GM12878 (cell line): ENCODE measurements around the gene SVEP1. TPM values are rescaled to one million over a fixed set of nuclear protein-coding genes. Genes with fewer than 3 reads are reported as not detected.

ENCODE experiments used
- ATAC-seq: fragments of 200-7000 bp; cut with Tn5 transposase; 3 replicates; pipeline ENCODE4 v1.9.1; 2020; ENCODE audit warnings: mild to moderate bottlenecking, moderate library complexity
- BruUV-seq: library from RNA; stranded (reverse); fragments of 400-500 nt; replicated peaks from 2 replicates; lab custom pipeline; 2021; lab: Mats Ljungman, UMichigan
- CTCF ChIA-PET: fragments of 300-600 bp; sonication (Branson Sonifier 250); formaldehyde crosslinking; extraction: SDS; loops from one replicate; lab custom pipeline; 2021; ENCODE audit warnings: inconsistent platforms; lab: Yijun Ruan, JAX
- POLR2A ChIA-PET: fragments of 350-600 bp; formaldehyde crosslinking; extraction: SDS; loops from one replicate; lab custom pipeline; 2021; ENCODE audit warnings: inconsistent platforms; lab: Charles Lee
- RAD21 ChIA-PET: fragments of 300-600 bp; sonication (Branson Sonifier 250); formaldehyde crosslinking; loops from one replicate; lab custom pipeline; 2023; ENCODE audit warnings: antibody characterized with exemption; ENCODE audit not compliant: unreplicated experiment; lab: Charles Lee
- SMC1A ChIA-PET: fragments of 300-600 bp; sonication (Branson Sonifier 250); formaldehyde crosslinking; loops from one replicate; lab custom pipeline; 2023; ENCODE audit not compliant: unreplicated experiment, uncharacterized antibody; lab: Charles Lee
- DNase-seq: peaks from one replicate; pipeline ENCODE4 v3.0.0-alpha.2; 2011; ENCODE audit warnings: low read depth, low spot score
- FAIRE-seq: peaks from 3 replicates; lab custom pipeline; 2011; peaks lifted over from hg19 to GRCh38; lab: Jason Lieb, UNC
- H2AFZ ChIP-seq: 2 replicates; pipeline ENCODE4 v1.6.0; 2011; ENCODE audit warnings: low read depth, low read length, control low read depth; ENCODE audit not compliant: control insufficient read depth
- H3K27ac ChIP-seq: 2 replicates; pipeline ENCODE4 v1.5.1; 2011; ENCODE audit warnings: control low read depth; ENCODE audit not compliant: control insufficient read depth, insufficient read depth
- H3K27me3 ChIP-seq, 2 experiments: replicated peaks in 1 of 2; 2 replicates each; pipeline versions ENCODE4 v1.6.0 to v1.6.1; 2011; ENCODE audit warnings: low read length in 1 of 2; ENCODE audit not compliant: control insufficient read depth in 2 of 2, insufficient read depth in 2 of 2
- H3K36me3 ChIP-seq, 2 experiments: 2 replicates each; pipeline ENCODE4 v1.5.1; 2011; ENCODE audit warnings: low read length in 1 of 2; ENCODE audit not compliant: control insufficient read depth in 2 of 2, insufficient read depth in 2 of 2
- H3K4me1 ChIP-seq: 2 replicates; pipeline ENCODE4 v1.6.1; 2011; ENCODE audit warnings: mild to moderate bottlenecking, low read length, moderate library complexity, mixed read lengths; ENCODE audit not compliant: control insufficient read depth, insufficient read depth
- H3K4me2 ChIP-seq: 2 replicates; pipeline ENCODE4 v1.6.0; 2011; ENCODE audit warnings: control low read depth; ENCODE audit not compliant: control insufficient read depth, insufficient read depth
- H3K4me3 ChIP-seq: fragments of 200-600 bp; sonication (generic); 2 replicates; pipeline ENCODE4 v1.5.1; 2016
- H3K79me2 ChIP-seq: 2 replicates; pipeline ENCODE4 v1.6.0; 2011; ENCODE audit warnings: low read length; ENCODE audit not compliant: control insufficient read depth, insufficient read depth
- H3K9ac ChIP-seq: 2 replicates; pipeline ENCODE4 v1.8.0; 2011; ENCODE audit warnings: low read length, control low read depth, mixed read lengths; ENCODE audit not compliant: control insufficient read depth, insufficient read depth
- H3K9me3 ChIP-seq: replicated peaks from 3 replicates; pipeline ENCODE4 v1.5.1; 2011; ENCODE audit warnings: mild to moderate bottlenecking, low read length; ENCODE audit not compliant: control insufficient read depth, insufficient read depth
- H4K20me1 ChIP-seq: 2 replicates; pipeline ENCODE4 v1.6.0; 2011; ENCODE audit not compliant: control insufficient read depth, insufficient read depth
- ATF2 ChIP-seq: IDR thresholded peaks from 2 replicates; pipeline ENCODE4 v1.6.1; 2012; ENCODE audit warnings: low read length, inconsistent platforms
- CBFB ChIP-seq: IDR thresholded peaks from 2 replicates; pipeline ENCODE4 v1.6.1; 2016; ENCODE audit warnings: antibody characterized with exemption, low read depth
- CTCF ChIP-seq, 3 experiments: IDR thresholded peaks in 2 of 3; conservative IDR thresholded peaks in 1 of 3; 2 replicates each; pipeline ENCODE4 v1.5.1; 2011; ENCODE audit warnings: low read depth in 3 of 3, low read length in 3 of 3, mild to moderate bottlenecking in 3 of 3, control low read depth in 2 of 3, moderate library complexity in 2 of 3, inconsistent platforms in 1 of 3, mixed read lengths in 1 of 3; ENCODE audit not compliant: control insufficient read depth in 2 of 3, insufficient read depth in 1 of 3; ENCODE audit errors: extremely low read depth in 1 of 3
- E2F4 ChIP-seq: IDR thresholded peaks from 2 replicates; pipeline ENCODE4 v1.6.1; 2012; ENCODE audit warnings: low read depth, low read length, improper control_type of control experiment
- IKZF2 ChIP-seq, 2 experiments: fragments of 450-650 bp; IDR thresholded peaks; 2 replicates each; pipeline ENCODE4 v1.6.1; 2017; ENCODE audit warnings: mild to moderate bottlenecking in 2 of 2, moderate library complexity in 2 of 2
- MTA2 ChIP-seq: fragments of 450-650 bp; IDR thresholded peaks from 2 replicates; pipeline ENCODE4 v1.6.1; 2016; ENCODE audit warnings: low read depth, mild to moderate bottlenecking, moderate library complexity
- PAX5 ChIP-seq: IDR thresholded peaks from 2 replicates; pipeline ENCODE4 v1.6.1; 2011; ENCODE audit warnings: low read depth, low read length, borderline replicate concordance
- RAD21 ChIP-seq: IDR thresholded peaks from 2 replicates; pipeline ENCODE4 v1.6.1; 2011; ENCODE audit warnings: mild to moderate bottlenecking, low read depth, low read length, moderate library complexity; ENCODE audit not compliant: insufficient read depth
- RUNX3 ChIP-seq: IDR thresholded peaks from 2 replicates; pipeline ENCODE4 v1.6.1; 2012; ENCODE audit warnings: low read length, inconsistent platforms
- SMC3 ChIP-seq: IDR thresholded peaks from 2 replicates; pipeline ENCODE4 v1.6.1; 2011; ENCODE audit warnings: low read length, improper control_type of control experiment, borderline replicate concordance
- SPI1 ChIP-seq: IDR thresholded peaks from 2 replicates; pipeline ENCODE4 v1.6.1; 2011; ENCODE audit warnings: low read depth, mild to moderate bottlenecking, low read length, moderate library complexity, borderline replicate concordance; ENCODE audit not compliant: insufficient read depth
- TAF1 ChIP-seq: IDR thresholded peaks from 2 replicates; pipeline ENCODE4 v1.6.1; 2011; ENCODE audit warnings: mild to moderate bottlenecking, low read depth, low read length, borderline replicate concordance
- ZNF24 ChIP-seq: fragments of 450-650 bp; IDR thresholded peaks from 2 replicates; pipeline ENCODE4 v1.6.1; 2017; ENCODE audit warnings: antibody characterized with exemption, mild to moderate bottlenecking
- WGBS: methylation state at CpG from one replicate; pipeline ENCODE4 v1.1.6; 2016; ENCODE audit warnings: low lambda C conversion rate; ENCODE audit not compliant: insufficient replicate concordance, insufficient coverage; ENCODE audit errors: missing lambda C conversion rate; 5-methylcytosine and 5-hydroxymethylcytosine counted together
- in situ Hi-C: fragments of 300-500 bp; cut with MboI; formaldehyde crosslinking; loops from 9 replicates; pipeline ENCODE4 v1.14.3; 2018; ENCODE audit warnings: mixed read lengths
- intact Hi-C: fragments of 100-400 bp; cut with micrococcal nuclease; formaldehyde crosslinking; loops from one replicate; pipeline ENCODE4 v1.14.2; 2022; ENCODE audit not compliant: unreplicated experiment
- polyA plus RNA-seq, 11 experiments: library from polyadenylated mRNA; depleted of rRNA in 4 of 11; unstranded in 6 of 11; stranded (reverse) in 5 of 11; fragments of >200 nt; fragmentation: Nextera tagmentation in 4 of 11; fragmentation: Illumina TruSeq in 1 of 11; extraction: Ambion mirVana in 4 of 11; extraction: Trizol in 1 of 11; gene quantifications; 1 replicate in 1 of 11; 2 replicates in 10 of 11; pipeline versions ENCODE4 v1.2.1 to v1.2.3, GENCODE V29; 2011 to 2016; ENCODE audit warnings: inconsistent platforms in 2 of 11, missing spikeins in 2 of 11, low read depth in 1 of 11
- total RNA-seq, 4 experiments: library from RNA; depleted of rRNA in 3 of 4; stranded (reverse); fragments of >200 nt in 3 of 4; fragmentation: Illumina TruSeq in 1 of 4; extraction: Trizol in 1 of 4; gene quantifications; 2 replicates each; pipeline versions ENCODE4 v1.2.1 to v1.2.3, GENCODE V29; 2013 to 2021

Gene SVEP1
- total and polyA plus RNA-seq, 10 of the 15 experiments (the other 5 are each of a cell fraction or from before 2014, with no cell fraction given), result under 0.01 to 0.05 (median 0.01) TPM; not detected in 5

GRCh38 chr9:110626101-110626829, 46.7 kb upstream of the SVEP1 start (continued):
- peak; percentile 84 for TF ChIP-seq MTA2

- Histone ChIP-seq H4K20me1 (no peaks in the 10 kb centered on the region), H3K4me1 (peaks cover 6% of the 10 kb centered on the region), H3K4me3 (no peak overlapping the region), H3K27me3 (no peaks in the 10 kb centered on the region; a peak in 1 of 4 replicates), H3K79me2 (no peaks in the 10 kb centered on the region), H3K4me2 (no peak overlapping the region), H3K9ac (no peak overlapping the region), H2AFZ (no peak overlapping the region), H3K36me3 (no peaks in the 10 kb centered on the region), H3K9me3 (no peaks in the 10 kb centered on the region; the same call in 2 of the 3 replicates), H3K27ac (no peak overlapping the region)
- peak; percentile 28 for DNase-seq
- 12% methylated on average over 3 of the region's 3 CpGs for WGBS
- RAD21 ChIA-PET, result interaction anchor here (0.7 to 2.3 kb wide), 23 partner anchors 16 to 717 kb away, joined by 3 to 24 read pairs (median 4); partner anchors contain the start of gene TXN
- SMC1A ChIA-PET, result interaction anchor here (0.6 to 2.3 kb wide), 19 partner anchors 12 to 722 kb away, joined by 3 to 24 read pairs (median 4); no protein-coding TSS in a partner anchor
- TF ChIP-seq PAX5 (no peak), RUNX3 (peak; percentile 36; the same call in 1 of the 2 replicates), SPI1 (peak; percentile 53; the same call in 1 of the 2 replicates), CBFB (no peak), ATF2 (no peak), RAD21 (peak; percentile 76), ZNF24 (no peak), E2F4 (no peak), CTCF (IDR thresholded peaks at IDR 0.05 in 2 of 3, conservative IDR thresholded peaks at IDR 0.05 in 1 of 3; ENCODE audit: control insufficient read depth in 2 of 3, extremely low read depth in 1 of 3, insufficient read depth in 1 of 3, low read depth in 3 of 3, low read length in 3 of 3) (peak; percentile 46 to 74 (median 55); a peak in 5 of 6 replicates), SMC3 (peak; percentile 79), IKZF2 (IDR thresholded peaks at IDR 0.05) (0 out of 4 replicates have a peak, but pooled peaks of 1 of the 2 experiments have one; percentile 4), TAF1 (no peak)
- peak; percentile 38 for ATAC-seq
- BruUV-seq, result no TSS peak
- CTCF ChIA-PET, result interaction anchor here (0.6 to 2.8 kb wide), 51 partner anchors 12 to 1820 kb away, joined by 3 to 57 read pairs (median 4); partner anchors contain the start of gene TXN
- FAIRE-seq, result peak; percentile 94
- in situ Hi-C loops (loop anchor here (5.0 to 25.0 kb wide), 3 partner anchors 171 to 736 kb away; no protein-coding TSS in a partner anchor), intact Hi-C loops (loop anchor here (1.0 to 10.0 kb wide), 6 partner anchors 171 to 1051 kb away; partner anchors contain the start of gene TXN)
- POLR2A ChIA-PET, result interaction anchor here (1.0 kb wide), 1 partner anchor 196 kb away, joined by 3 read pairs; no protein-coding TSS in a partner anchor
Observed at GRCh38 chr9:110623462-110624025, 44.0 kb upstream of the SVEP1 start.
